Activated CD8-positive, alpha-beta T cell treated with anti-CD3 and anti-CD28 coated beads for 36 hours (primary cell): ENCODE measurements around the gene MPO. TPM values are rescaled to one million over a fixed set of nuclear protein-coding genes. Genes with fewer than 3 reads are reported as not detected.

ENCODE experiments used
- ATAC-seq: fragments of 200-7000 bp; cut with Tn5 transposase; one replicate; pipeline ENCODE4 v1.10.0; 2021; ENCODE audit warnings: mild to moderate bottlenecking, moderate library complexity
- CTCF ChIA-PET: fragments of 350-600 bp; sonication (Branson Sonifier 250); formaldehyde crosslinking; loops from one replicate; lab custom pipeline; 2021; ENCODE audit warnings: antibody characterized with exemption; lab: Charles Lee
- POLR2A ChIA-PET: fragments of 350-600 bp; sonication (Branson Sonifier 250); formaldehyde crosslinking; loops from one replicate; lab custom pipeline; 2021; ENCODE audit warnings: antibody characterized with exemption; lab: Charles Lee
- DNase-seq: peaks from one replicate; pipeline ENCODE4 v3.0.0-alpha.2; 2020
- H3K27ac Mint-ChIP-seq: one replicate; pipeline ENCODE4 v1.8.0; 2021; ENCODE audit warnings: mild to moderate bottlenecking, mixed read lengths
- H3K27me3 Mint-ChIP-seq: one replicate; pipeline ENCODE4 v1.8.0; 2021; ENCODE audit warnings: mixed read lengths
- H3K36me3 Mint-ChIP-seq: one replicate; pipeline ENCODE4 v1.8.0; 2021; ENCODE audit warnings: low read depth, mixed read lengths
- H3K4me1 Mint-ChIP-seq: one replicate; pipeline ENCODE4 v1.8.0; 2021; ENCODE audit warnings: low read depth, mixed read lengths
- H3K4me3 Mint-ChIP-seq: one replicate; pipeline ENCODE4 v1.8.0; 2021; ENCODE audit warnings: mild to moderate bottlenecking, moderate library complexity, mixed read lengths
- H3K9me3 Mint-ChIP-seq: one replicate; pipeline ENCODE4 v1.8.0; 2021; ENCODE audit warnings: mixed read lengths
- CTCF ChIP-seq: fragments of 200-600 bp; IDR thresholded peaks from one replicate; pipeline ENCODE4 v1.8.0; 2022; ENCODE audit warnings: antibody characterized with exemption, mild to moderate bottlenecking
- intact Hi-C: fragments of 100-400 bp; cut with micrococcal nuclease; formaldehyde crosslinking; loops from one replicate; pipeline ENCODE4 v1.10.0; 2022
- total RNA-seq, 2 experiments: library from RNA; stranded (reverse); gene quantifications; one replicate each; pipeline ENCODE4 v1.2.3, GENCODE V29; 2021

MPO gene
- total RNA-seq, 2 experiments from 2014 or later = not detected

GRCh38 chr17:58276423-58276822, 4.3 kb downstream of the MPO start:
- ATAC-seq (no peak), DNase-seq (no peak)
- ChIA-PET POLR2A (no interaction called here), CTCF (interaction anchor here (0.7 to 1.8 kb wide), 2 partner anchors 26 to 170 kb away, joined by 3 to 4 read pairs; no protein-coding TSS in a partner anchor)
- H3K4me1 Mint-ChIP-seq = peaks cover 4% of the 10 kb centered on the region
- no peak for TF ChIP-seq CTCF
- H3K4me3 Mint-ChIP-seq = no peak overlapping the region
- H3K9me3 Mint-ChIP-seq = no peaks in the 10 kb centered on the region
- H3K27ac Mint-ChIP-seq = no peak overlapping the region
- intact Hi-C loops = no loop called here
- H3K27me3 Mint-ChIP-seq = peaks cover 14% of the 10 kb centered on the region
- H3K36me3 Mint-ChIP-seq = no peaks in the 10 kb centered on the region

DNA sequence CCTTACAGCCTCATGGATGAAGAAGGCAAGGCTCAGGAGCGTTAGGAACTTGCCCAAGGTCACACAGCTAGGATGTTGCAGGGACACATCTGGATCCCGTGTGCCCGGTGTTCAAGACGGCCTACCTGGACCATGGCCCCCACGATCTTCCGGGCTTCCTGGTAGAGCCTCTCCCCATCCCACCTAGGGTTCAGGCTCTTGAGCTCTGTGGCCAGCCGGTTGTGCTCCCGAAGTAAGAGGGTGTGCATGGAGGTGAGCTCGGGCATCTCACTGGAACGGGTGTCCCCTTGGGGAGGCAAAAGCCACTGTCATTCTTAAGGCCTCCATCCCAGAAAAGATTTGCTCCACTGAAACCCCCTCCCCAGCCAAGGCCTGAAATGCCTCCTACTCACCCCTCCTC, 5.3 kb downstream of the MPO start:
- no peak for DNase-seq
- no peak for TF ChIP-seq CTCF
- ChIA-PET POLR2A (interaction anchor here (0.6 to 1.3 kb wide), 2 partner anchors 119 to 150 kb away, joined by 3 to 4 read pairs; no protein-coding TSS in a partner anchor), CTCF (interaction anchor here (0.9 to 1.5 kb wide), 4 partner anchors 26 to 142 kb away, joined by 3 to 4 read pairs (median 3); partner anchors contain the start of genes MKS1 and RNF43)
- Mint-ChIP-seq H3K4me1 (peaks cover 4% of the 10 kb centered on the region), H3K9me3 (no peaks in the 10 kb centered on the region), H3K27ac (no peak overlapping the region), H3K36me3 (no peaks in the 10 kb centered on the region), H3K4me3 (no peak overlapping the region), H3K27me3 (peaks cover 14% of the 10 kb centered on the region)
- ATAC-seq = no peak
- intact Hi-C loops = no loop called here

GRCh38 chr17:58273453-58274104, 7.2 kb downstream of the MPO start:
- intact Hi-C loops = no loop called here

GRCh38 chr17:58272367-58273280, 8.1 kb downstream of the MPO start:
- no peak for TF ChIP-seq CTCF
- Mint-ChIP-seq H3K9me3 (no peaks in the 10 kb centered on the region), H3K4me3 (no peak overlapping the region), H3K36me3 (no peaks in the 10 kb centered on the region), H3K4me1 (no peaks in the 10 kb centered on the region), H3K27me3 (no peaks in the 10 kb centered on the region), H3K27ac (no peak overlapping the region)
- ChIA-PET CTCF (interaction anchor here (1.5 kb wide), 1 partner anchor 23 kb away, joined by 6 read pairs; no protein-coding TSS in a partner anchor), POLR2A (interaction anchor here (0.9 kb wide), 1 partner anchor 16 kb away, joined by 3 read pairs; no protein-coding TSS in a partner anchor)
- ATAC-seq (no peak), DNase-seq (no peak)
- intact Hi-C loops = no loop called here

More at GRCh38 chr17:58273453-58274104, 7.2 kb downstream of the MPO start:
- H3K27ac Mint-ChIP-seq = no peak overlapping the region
- ATAC-seq = no peak
- no peak for DNase-seq
- TF ChIP-seq CTCF = no peak
- H3K27me3 Mint-ChIP-seq = peaks cover 6% of the 10 kb centered on the region
- H3K4me1 Mint-ChIP-seq = no peaks in the 10 kb centered on the region
- H3K4me3 Mint-ChIP-seq = no peak overlapping the region
- CTCF ChIA-PET = no interaction called here
- H3K36me3 Mint-ChIP-seq = no peaks in the 10 kb centered on the region
- H3K9me3 Mint-ChIP-seq = no peaks in the 10 kb centered on the region
- POLR2A ChIA-PET = no interaction called here
